ENCODE measurements around the gene POLD2.

Gene POLD2

DNA sequence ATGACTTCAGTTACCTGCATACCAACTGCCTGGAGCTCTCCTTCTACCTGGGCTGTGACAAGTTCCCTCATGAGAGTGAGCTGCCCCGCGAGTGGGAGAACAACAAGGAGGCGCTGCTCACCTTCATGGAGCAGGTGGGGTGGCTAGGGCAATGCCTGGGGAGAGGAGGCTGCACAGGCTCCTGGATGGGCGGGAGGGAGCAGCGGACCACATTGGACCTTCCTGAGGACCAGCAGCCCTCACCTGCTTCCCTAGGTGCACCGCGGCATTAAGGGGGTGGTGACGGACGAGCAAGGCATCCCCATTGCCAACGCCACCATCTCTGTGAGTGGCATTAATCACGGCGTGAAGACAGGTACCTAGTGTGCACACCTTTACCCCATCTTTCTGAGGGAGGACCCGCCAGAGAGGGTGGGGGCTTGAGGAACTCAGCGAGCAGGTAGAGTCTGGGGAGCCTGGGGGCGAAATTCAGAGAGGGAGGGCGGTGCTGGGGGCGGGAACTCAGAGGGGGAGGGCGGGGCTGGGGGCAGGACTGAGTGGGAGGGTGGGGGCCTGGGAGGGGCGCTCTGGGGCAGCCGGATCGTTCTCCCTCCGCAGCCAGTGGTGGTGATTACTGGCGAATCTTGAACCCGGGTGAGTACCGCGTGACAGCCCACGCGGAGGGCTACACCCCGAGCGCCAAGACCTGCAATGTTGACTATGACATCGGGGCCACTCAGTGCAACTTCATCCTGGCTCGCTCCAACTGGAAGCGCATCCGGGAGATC is 10.2 kb downstream of the POLD2 start:
- no peak for DNase-seq

DNA sequence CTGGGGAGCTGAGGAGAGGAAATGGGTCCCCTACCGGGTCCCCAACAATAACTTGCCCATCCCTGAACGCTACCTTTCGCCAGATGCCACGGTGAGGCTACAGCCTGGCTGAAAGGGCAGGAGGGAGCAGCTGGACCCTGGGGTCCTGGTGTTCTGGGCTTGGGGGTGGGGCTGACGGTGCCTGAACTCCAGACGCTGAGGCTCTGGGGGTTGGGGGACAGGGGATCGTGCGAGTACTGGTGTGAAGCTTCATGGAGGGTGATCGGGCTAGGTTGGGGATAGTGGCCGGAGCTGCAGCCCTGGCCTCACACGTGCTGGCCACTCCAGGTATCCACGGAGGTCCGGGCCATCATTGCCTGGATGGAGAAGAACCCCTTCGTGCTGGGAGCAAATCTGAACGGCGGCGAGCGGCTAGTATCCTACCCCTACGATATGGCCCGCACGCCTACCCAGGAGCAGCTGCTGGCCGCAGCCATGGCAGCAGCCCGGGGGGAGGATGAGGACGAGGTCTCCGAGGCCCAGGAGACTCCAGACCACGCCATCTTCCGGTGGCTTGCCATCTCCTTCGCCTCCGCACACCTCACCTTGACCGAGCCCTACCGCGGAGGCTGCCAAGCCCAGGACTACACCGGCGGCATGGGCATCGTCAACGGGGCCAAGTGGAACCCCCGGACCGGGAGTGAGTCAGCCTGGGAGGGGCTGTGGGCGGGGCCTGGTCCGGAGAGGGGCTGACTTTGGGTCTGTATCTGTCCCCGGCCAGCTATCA is 10.9 kb downstream of the POLD2 start:
- no peak for DNase-seq

DNA sequence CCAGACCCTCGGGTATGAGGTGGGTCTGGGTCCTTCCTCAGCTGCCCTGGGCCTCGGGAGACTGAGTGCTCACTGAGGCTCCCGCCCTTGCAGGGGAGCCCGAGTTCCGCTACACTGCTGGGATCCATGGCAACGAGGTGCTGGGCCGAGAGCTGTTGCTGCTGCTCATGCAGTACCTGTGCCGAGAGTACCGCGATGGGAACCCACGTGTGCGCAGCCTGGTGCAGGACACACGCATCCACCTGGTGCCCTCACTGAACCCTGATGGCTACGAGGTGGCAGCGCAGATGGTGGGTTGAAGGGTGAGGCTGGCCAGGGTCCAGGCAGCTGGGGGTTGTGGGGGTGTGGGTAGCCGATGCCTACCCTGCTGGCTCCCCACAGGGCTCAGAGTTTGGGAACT is 11.6 kb downstream of the POLD2 start:
- DNase-seq: no peak

DNA sequence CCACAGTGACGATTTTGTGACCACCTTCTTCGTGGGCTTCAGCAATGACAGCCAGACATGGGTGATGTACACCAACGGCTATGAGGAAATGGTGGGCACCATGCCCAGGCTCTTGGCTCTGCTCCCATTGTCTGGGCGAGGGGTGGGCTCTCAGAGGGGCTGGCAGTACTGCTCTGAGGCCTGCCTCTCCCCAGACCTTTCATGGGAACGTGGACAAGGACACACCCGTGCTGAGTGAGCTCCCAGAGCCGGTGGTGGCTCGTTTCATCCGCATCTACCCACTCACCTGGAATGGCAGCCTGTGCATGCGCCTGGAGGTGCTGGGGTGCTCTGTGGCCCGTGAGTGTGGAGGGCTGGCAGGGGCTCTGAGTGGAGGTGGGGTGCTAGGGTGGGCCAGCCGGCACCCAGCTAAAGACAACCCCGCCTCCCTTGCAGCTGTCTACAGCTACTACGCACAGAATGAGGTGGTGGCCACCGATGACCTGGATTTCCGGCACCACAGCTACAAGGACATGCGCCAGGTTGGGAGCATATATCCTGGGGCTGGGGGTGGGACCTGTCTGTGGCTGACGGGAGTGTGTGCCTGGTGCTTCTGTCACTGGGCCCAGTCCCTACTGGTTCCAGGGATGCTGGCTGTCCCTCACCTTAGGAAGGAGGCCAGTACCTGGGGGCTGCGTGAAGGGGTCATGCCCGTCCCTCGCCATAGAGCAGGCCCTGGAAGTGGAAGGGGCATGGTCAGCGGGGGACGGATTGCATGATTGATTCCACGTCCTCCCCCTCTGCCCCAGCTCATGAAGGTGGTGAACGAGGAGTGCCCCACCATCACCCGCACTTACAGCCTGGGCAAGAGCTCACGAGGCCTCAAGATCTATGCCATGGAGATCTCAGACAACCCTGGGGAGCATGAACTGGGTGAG is 12.4 kb downstream of the POLD2 start:
- DNase-seq: no peak

DNA sequence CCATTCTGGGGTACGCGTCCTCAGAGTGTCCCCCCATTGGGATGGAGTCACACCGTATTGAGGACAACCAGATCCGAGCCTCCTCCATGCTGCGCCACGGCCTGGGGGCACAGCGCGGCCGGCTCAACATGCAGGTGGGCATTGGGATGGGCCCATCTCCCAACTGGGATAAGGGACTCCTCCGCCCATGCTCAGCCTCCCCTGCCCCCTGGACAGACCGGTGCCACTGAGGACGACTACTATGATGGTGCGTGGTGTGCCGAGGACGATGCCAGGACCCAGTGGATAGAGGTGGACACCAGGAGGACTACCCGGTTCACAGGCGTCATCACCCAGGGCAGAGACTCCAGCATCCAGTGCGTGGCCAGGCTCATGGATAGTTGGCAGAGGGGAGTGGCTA is 13.4 kb downstream of the POLD2 start:
- no peak for DNase-seq

DNA sequence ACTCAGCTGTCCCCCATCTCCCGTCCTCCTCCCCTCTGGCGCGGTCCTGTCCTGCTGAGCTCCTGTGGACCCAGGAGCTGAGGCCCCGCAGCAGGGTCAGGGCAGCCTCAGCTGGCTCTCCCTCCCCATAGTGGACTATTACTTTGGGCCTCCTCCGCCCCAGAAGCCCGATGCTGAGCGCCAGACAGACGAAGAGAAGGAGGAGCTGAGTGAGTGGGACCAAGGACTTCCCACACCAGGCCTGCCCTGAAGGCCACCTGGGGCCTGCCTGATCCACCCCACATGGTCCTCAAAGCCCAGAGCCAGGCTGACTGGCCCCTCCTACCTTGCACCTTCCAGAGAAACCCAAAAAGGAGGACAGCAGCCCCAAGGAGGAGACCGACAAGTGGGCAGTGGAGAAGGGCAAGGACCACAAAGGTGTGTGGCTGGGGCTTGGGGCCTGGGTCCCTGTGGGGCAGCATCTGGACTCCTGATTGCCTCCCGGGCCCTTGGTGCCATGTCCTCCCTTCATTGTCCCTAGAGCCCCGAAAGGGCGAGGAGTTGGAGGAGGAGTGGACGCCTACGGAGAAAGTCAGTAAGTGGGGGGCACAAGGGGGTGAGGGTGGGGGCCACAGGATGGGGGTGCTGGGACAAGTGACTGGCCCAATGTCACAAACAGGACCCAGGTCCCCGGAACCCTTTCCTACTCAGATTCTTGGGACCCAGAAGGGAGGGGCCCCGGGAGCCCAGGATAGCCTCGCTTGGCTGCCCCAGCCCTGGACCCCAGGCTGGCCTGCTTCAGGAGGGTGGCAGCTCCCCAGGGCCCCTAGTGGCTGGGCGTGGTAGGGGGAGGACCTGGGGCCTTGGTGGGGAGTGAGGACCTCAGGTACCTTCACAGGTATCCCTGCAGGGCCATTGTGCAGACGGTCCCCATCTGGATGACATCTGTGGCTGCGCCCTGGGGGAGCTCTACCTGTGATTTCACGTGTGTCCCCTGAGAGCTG is 14.3 kb downstream of the POLD2 start:
- no peak for DNase-seq

DNA sequence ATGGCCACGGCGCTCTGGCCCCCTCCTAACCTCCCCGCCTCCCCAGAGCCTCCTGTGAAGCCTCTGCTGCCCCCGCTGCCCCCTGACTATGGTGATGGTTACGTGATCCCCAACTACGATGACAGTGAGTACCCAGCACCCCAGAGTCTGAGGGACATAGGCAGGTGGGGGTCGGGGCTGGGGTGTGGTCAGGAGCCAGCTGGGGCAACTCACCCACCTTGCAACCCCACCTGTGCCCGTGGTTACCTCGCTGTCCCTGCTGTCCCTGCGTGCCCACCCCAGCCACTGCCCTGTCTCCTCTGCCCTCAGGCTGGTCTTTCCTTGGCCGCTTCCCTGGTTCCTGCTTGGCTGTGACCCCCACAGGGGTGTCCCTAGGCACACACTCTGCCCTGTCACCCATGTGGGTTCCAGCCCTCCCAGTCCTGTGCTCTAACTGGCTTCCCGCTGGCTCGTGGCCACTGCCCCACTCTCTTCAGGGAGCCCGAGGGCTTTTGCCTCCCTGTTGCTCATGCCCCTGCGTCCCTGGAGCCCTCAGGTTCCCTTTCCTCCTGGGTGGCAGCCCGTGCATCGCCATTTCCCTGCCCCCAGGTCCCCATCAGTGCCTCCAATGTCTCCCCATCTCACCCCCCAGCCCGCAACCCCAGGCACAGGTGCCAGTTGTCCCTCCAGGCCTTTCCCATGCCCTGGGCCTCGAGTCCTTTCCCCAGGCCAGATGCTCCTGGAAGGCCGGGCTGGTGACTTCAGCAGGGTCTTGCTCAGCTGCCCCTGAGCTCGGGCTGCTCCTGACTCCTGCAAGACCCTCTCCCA is 15.2 kb downstream of the POLD2 start:
- DNase-seq: no peak

DNA sequence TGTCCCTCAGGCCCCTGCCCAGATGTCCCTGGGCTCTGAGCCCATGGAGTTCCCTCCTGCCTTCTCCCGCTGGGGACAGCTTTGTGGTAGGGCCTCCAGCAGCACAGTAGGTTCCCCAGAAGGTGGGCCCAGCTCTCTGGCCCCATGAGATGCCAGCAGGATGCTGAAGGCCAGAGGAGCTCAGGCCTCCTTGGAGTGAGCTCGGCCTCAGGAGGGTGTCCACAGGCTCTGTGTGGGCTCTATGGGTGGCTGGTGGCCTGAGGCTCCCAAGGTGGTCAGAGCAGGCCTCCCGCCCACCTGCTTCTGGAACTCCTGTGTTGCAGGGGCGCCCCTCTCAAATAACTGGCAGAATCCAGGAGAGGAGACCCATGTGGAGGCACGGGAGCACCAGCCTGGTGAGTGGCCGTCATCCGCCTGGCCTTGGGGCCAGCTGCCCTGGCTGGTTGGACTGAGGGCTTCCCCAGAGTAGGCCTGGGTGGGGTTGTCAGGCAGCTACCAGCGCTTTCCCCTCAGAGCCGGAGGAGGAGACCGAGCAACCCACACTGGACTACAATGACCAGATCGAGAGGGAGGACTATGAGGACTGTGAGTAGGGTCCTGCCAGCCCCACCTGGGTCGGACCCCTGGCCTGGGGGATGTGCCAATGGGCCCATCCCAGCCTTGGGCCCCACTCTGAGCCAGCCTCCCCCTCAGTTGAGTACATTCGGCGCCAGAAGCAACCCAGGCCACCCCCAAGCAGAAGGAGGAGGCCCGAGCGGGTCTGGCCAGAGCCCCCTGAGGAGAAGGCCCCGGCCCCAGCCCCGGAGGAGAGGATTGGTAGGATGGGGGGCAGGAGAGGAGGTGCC is 16.0 kb downstream of the POLD2 start:
- no peak for DNase-seq

DNA sequence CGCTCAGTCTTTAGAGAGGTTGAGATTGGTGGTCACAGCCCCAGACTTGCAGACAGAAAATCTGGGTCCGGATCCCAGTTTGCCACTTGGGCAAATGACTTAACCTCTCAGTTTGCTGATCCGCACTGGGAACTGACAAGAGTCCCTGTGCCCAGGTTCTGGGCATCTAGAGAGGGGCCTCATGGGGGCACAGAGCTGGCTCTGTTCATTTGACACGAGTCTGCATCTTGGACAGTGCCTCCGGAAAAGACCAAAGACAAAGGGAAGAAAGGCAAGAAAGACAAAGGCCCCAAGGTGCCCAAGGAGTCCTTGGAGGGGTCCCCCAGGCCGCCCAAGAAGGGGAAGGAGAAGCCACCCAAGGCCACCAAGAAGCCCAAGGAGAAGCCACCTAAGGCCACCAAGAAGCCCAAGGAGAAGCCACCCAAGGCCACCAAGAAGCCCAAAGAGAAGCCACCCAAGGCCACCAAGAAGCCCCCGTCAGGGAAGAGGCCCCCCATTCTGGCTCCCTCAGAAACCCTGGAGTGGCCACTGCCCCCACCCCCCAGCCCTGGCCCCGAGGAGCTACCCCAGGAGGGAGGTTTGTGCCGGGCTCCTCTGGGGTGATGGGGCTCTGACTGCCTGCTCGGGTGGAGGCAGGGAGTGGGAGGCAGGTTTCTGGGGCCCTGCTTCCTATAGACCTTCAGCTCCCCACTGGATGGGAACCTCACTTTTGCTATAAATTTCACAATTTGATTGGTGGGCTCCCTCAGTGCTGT is 16.9 kb downstream of the POLD2 start:
- DNase-seq: no peak

DNA sequence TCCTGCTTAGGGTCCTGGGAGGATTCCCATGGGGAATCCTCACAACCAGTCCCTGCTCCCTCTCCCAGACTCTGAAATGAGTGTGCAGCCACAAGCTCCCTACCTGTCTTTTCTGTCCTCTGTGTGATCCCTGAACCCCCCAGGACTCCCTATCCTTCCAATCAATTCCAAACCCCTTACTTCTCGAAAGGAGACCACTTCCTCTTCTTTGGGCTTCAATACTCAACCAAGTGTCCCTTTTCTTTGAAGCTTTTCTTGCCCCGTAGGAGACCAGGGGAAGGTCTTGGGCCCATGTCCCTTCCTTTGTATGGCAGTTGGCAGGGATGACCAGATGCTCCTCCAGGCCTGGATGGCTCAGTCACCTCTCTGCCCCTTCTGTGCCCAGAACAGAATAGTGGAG is 17.5 kb downstream of the POLD2 start:
- DNase-seq: no peak

DNA sequence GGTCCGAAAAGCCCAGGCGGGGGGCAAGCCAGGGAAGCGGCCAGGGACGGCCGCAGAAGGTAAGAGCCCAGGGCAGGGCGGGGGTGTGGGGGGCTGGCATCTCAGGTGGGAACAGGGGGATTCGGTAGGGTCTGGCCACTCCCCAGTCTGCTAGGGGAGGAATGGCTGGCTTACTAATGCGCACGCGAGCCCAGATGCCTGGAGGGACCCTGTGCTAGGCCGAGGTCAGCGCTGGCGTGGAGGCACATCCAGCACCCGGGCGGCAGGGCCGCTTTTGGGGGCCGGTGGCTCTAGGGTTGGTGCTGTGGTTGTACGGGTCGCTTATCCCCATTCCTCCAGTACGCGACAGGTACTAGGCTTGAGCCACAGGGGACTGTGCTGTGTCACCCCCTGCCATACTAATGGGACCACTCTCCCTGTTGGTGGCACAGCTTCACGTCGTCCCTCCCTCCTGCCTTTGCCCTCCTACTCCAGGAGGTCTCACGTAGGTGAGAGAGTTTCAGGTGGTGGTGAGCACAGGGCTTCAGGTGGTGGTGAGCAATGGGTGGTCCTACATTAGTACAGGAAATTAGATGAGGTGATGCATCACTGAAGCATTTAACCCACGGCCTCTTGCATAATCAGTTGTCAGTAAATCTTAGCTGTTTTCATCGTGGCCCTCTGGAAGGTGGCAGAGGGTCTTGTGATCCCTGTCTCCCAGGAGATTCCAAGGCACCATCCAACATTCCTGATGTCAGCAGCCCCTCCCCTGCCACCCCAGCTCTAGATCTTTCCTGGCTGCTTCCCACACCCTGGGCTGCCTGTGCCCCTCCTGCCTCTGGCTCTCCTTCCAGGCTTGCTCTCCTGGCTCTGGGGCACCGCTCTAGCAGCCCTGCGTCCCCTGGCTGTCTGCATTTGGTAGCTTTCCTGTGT is 18.2 kb downstream of the POLD2 start:
- DNase-seq: no peak

DNA sequence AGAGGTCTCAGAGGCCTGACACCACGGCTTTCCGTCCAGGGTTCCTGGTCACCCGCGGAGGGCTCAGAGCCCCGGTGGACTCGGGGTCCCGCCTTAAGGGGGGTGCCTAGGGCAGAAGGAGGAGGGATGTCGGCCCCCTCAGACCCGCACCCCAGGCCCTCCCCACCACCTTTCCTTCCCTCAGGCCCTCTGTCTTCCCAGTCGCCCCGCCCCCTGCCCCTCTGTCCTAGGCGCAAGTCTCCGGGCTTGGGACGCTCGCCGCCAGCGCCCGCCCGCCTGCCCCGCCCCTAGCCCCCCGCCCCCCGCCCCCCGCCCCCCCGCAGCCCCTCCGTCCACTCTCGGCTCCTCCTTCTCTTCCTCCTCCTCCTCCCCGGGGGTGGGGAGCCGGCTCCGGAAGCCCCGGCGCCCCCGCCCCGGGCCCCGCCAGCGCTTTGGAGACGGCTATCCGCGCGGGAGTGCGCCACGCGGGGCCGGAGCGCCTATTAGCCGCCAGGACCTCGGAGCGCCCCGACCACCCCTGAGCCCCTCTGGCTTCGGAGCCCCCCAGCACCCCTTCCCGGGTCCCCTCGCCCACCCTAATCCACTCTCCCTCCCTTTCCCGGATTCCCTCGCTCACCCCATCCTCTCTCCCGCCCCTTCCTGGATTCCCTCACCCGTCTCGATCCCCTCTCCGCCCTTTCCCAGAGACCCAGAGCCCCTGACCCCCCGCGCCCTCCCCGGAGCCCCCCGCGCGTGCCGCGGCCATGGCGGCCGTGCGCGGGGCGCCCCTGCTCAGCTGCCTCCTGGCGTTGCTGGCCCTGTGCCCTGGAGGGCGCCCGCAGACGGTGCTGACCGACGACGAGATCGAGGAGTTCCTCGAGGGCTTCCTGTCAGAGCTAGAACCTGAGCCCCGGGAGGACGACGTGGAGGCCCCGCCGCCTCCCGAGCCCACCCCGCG is 19.2 kb downstream of the POLD2 start, which contains the start of gene AEBP1:
TSS of gene AEBP1 (plus strand) at position 423 of the 937 bp plus-strand sequence. CDS start at position 744, 321 bp downstream.
- DNase-seq: no peak

DNA sequence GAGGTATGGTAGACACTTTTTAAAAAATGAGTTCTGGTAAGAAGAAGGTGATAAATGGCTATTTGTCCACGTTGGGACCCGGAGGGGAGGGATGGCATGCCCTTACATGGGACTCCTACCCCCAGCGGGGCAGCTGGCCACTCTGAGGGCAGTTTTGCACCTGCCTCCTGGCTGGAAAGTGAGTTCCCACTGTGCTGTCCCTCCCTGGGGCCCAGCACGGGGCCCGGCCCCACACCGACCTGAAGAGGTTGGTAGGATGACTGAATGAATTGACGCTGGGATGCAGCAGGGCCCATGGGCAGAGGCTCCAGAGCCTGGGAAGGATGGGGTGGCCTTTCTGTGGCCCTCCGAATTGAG is 19.8 kb downstream of the POLD2 start:
- DNase-seq: no peak

DNA sequence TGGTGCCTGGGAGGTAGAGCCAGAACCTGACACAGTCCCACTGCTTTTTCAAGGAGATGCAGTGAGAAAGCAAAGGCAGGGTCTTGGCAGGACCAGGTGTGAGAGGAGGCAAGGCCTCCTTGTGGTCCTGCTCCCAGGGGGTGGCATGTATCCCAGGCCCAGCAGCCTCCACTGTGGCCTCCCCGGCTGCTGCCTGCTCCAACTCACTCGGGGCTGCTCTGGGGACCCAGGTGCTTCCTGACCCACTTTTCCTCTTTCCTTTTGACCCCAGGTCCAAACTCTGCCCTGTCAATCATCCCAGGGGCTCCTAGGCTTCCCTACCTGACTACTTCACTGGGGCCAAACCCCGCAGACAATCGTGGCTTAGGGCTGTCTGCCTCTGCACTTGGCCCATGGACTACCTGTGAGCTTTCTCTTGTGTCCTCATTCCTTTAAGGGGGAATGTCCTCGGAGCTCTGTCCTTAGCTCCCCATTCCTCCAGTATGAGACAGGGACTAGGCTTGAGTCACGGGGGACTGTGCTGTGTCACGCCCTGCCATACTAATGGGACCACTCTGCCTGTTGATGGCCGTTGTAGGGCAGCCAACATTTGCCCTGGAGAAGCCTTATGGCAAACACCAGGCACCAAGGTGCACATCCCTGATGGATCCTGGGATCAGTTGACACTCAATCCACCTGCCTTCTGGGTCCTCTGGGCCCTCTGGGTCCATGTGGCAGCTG is 20.3 kb downstream of the POLD2 start:
- DNase-seq: no peak

DNA sequence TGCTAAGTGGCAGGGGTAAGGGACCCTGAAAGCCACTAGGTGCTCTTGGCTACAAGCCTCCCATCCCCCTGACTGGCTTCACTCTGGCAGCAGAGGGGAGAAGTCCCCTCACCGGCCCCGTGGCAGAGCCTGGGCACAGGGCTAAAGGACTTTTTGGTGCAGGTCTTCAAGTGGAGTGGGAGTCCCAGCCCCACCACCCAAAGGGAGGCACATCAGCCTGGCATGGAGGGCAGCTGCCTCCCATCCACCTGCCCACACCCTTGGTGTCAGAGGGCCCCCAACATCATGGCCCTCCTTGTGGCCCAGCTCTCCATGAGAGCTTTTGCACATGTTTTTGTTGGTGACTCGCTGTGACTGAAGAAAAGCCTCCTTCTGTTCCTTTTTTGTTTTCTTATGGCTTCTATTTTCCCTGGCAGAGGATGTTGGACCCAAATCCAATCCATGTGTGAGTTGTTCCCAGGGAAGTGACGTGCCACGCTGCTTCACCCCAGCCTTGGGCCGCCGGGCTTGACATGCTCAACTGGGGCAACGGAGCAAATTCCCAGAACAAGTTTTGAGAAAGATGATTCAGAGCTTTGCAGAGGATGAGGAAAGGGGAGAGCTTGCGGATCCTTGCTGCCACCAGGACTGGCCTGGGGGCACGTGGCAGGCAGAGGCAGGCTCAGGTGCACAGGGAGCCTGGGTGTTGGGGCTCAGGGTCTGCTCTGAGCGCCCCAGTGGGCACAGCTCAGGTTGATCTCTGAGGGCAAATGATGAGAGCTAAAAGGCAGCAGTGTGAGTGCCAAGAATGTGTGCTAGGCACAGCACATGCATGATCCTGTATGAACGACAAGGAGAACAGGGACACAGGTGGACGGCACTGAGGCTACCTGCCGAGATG is 21.1 kb downstream of the POLD2 start:
- peak; percentile 88 for DNase-seq

Measured in amniotic stem cell (primary cell).